Testis (tissue), 3 donors: ENCODE data around the gene AUP1. TPM values are rescaled to one million over a fixed set of nuclear protein-coding genes. Genes with fewer than 3 reads are reported as not detected.
A peak's percentile ranks its signal among the peaks of the same experiment; 100 is the strongest.

Source experiments
- DNase-seq: peaks from one replicate; pipeline ENCODE4 v3.0.0-alpha.2; 2019
- H3K27ac ChIP-seq, 2 donors: fragments of 200-600 bp; sonication (generic); one replicate each; pipeline ENCODE4 v1.5.1; 2019
- H3K27me3 ChIP-seq: fragments of 200-600 bp; sonication (generic); one replicate; pipeline ENCODE4 v1.5.1; 2019
- H3K36me3 ChIP-seq: fragments of 200-600 bp; sonication (generic); one replicate; pipeline ENCODE4 v1.5.1; 2017; ENCODE audit warnings: low read depth; ENCODE audit errors: missing control alignments
- H3K4me1 ChIP-seq: fragments of 200-600 bp; sonication (generic); one replicate; pipeline ENCODE4 v1.5.1; 2019
- H3K4me3 ChIP-seq, 2 donors: fragments of 200-600 bp; sonication (generic); one replicate each; pipeline ENCODE4 v1.5.1; 2017 to 2019
- H3K9me3 ChIP-seq: fragments of 200-600 bp; sonication (generic); one replicate; pipeline ENCODE4 v1.5.1; 2017
- CTCF ChIP-seq, 3 experiments: fragments of 450-650 bp in 2 of 3; fragments of 200-600 bp in 1 of 3; sonication (generic) in 1 of 3; IDR thresholded peaks; one replicate each; pipeline ENCODE4 v1.5.1; 2016 to 2019; ENCODE audit warnings: antibody characterized with exemption in 3 of 3, mild to moderate bottlenecking in 2 of 3, moderate library complexity in 1 of 3
- POLR2A ChIP-seq: fragments of 450-650 bp; IDR thresholded peaks from one replicate; pipeline ENCODE4 v1.6.1; 2017; ENCODE audit warnings: antibody characterized with exemption, mild to moderate bottlenecking, moderate library complexity
- WGBS, 2 donors: methylation state at CpG; one replicate each; pipeline ENCODE4 v1.1.5; 2018; 5-methylcytosine and 5-hydroxymethylcytosine counted together
- intact Hi-C: fragments of 100-400 bp; cut with DNase I; formaldehyde crosslinking; loops from one replicate; pipeline ENCODE4 v1.15.1; 2023; ENCODE audit warnings: low total_unique reads
- polyA plus RNA-seq: library from polyadenylated mRNA; stranded (reverse); fragments of 350-450 nt; fragmentation: Illumina TruSeq; extraction: RNeasy Lipid Tissue Mini Kit (QIAGEN cat#74804); gene quantifications from one replicate; pipeline ENCODE4 v1.2.3, GENCODE V29; 2014; ENCODE audit warnings: low read depth, low replicate concordance; ENCODE audit not compliant: insufficient read depth
- total RNA-seq, 2 donors: library from RNA; depleted of rRNA; stranded (reverse); fragments of >200 nt; gene quantifications; one replicate each; pipeline ENCODE4 v1.2.3, GENCODE V29; 2016

Gene AUP1
- total and polyA plus RNA-seq, 3 donors from 2014 or later: 107 to 169 (median 141) TPM

GRCh38 chr2:74548285-74548899 is 18.9 kb upstream of the AUP1 start:
- H3K36me3 ChIP-seq: no peaks in the 10 kb centered on the region
- H3K27ac ChIP-seq: peak overlapping the region; percentile 11 to 66
- intact Hi-C loops: no loop called here
- DNase-seq: no peak
- H3K27me3 ChIP-seq: no peaks in the 10 kb centered on the region
- H3K9me3 ChIP-seq: no peaks in the 10 kb centered on the region
- TF ChIP-seq CTCF (IDR thresholded peaks at IDR 0.05) (no peak), POLR2A (no peak)
- peak overlapping the region; percentile 49 to 64 for H3K4me3 ChIP-seq
- WGBS, 2 donors: 14 to 32% methylated on average over 15 to 26 of the region's 26 CpGs
- H3K4me1 ChIP-seq: peaks cover 20% of the 10 kb centered on the region

- no peaks in the 10 kb centered on the region for H3K27me3 ChIP-seq
- intact Hi-C loops: no loop called here
- no peaks in the 10 kb centered on the region for H3K36me3 ChIP-seq
- peaks cover 9% of the 10 kb centered on the region for H3K4me1 ChIP-seq
- WGBS, 2 donors: 91 to 93% methylated on average over 3 of the region's 3 CpGs
- TF ChIP-seq CTCF (IDR thresholded peaks at IDR 0.05) (no peak), POLR2A (no peak)
- H3K4me3 ChIP-seq: no peak overlapping the region
- no peaks in the 10 kb centered on the region for H3K9me3 ChIP-seq
- H3K27ac ChIP-seq: no peak overlapping the region
- no peak for DNase-seq
Measured at GRCh38 chr2:74546004-74546403, 16.5 kb upstream of the AUP1 start.

- TF ChIP-seq CTCF (IDR thresholded peaks at IDR 0.05) (no peak), POLR2A (no peak)
- DNase-seq: no peak
- Histone ChIP-seq H3K36me3 (no peaks in the 10 kb centered on the region), H3K27me3 (no peaks in the 10 kb centered on the region), H3K9me3 (no peaks in the 10 kb centered on the region), H3K4me3 (no peak overlapping the region), H3K27ac (no peak overlapping the region), H3K4me1 (peaks cover 7% of the 10 kb centered on the region)
- 88 to 92% methylated on average over 3 of the region's 3 CpGs for WGBS, 2 donors
- intact Hi-C loops: no loop called here
Measured at GRCh38 chr2:74544634-74545033, 15.1 kb upstream of the AUP1 start.

GRCh38 chr2:74542978-74543377 is 13.5 kb upstream of the AUP1 start:
- Histone ChIP-seq H3K27me3 (no peaks in the 10 kb centered on the region), H3K4me1 (no peaks in the 10 kb centered on the region), H3K27ac (no peak overlapping the region), H3K36me3 (no peaks in the 10 kb centered on the region), H3K9me3 (no peaks in the 10 kb centered on the region), H3K4me3 (no peak overlapping the region)
- TF ChIP-seq POLR2A (no peak), CTCF (IDR thresholded peaks at IDR 0.05) (no peak)
- DNase-seq: no peak
- intact Hi-C loops: no loop called here
- 61 to 83% methylated on average over 1 of the region's 1 CpG for WGBS, 2 donors

GRCh38 chr2:74540291-74540690 is 10.8 kb upstream of the AUP1 start:
- DNase-seq: peak; percentile 58
- 66 to 79% methylated on average over 4 to 5 of the region's 5 CpGs for WGBS, 2 donors
- intact Hi-C loops: no loop called here
- Histone ChIP-seq H3K9me3 (no peaks in the 10 kb centered on the region), H3K36me3 (no peaks in the 10 kb centered on the region), H3K27ac (no peak overlapping the region), H3K27me3 (no peaks in the 10 kb centered on the region), H3K4me3 (no peak overlapping the region), H3K4me1 (no peaks in the 10 kb centered on the region)
- TF ChIP-seq CTCF (IDR thresholded peaks at IDR 0.05): no peak
- TF ChIP-seq POLR2A: no peak
